ENCODE data around the gene ACTL8. TPM values are rescaled to one million over a fixed set of nuclear protein-coding genes. Genes with fewer than 3 reads are reported as not detected.

Gene ACTL8
- total RNA-seq, 4 donors from 2014 or later = 0.18 to 0.50 (median 0.19) TPM; not detected in 1

- intact Hi-C loops (cut with DNase I) = no loop called here
Measured at GRCh38 chr1:17763995-17764394, 8.9 kb downstream of the ACTL8 start.

GRCh38 chr1:17764591-17764990 is 9.5 kb downstream of the ACTL8 start:
- H3K27ac ChIP-seq = no peak overlapping the region
- no peak for DNase-seq
- H3K4me3 ChIP-seq = no peak overlapping the region
- TF ChIP-seq CTCF (IDR thresholded peaks at IDR 0.05) = no peak
- intact Hi-C loops (cut with DNase I) = no loop called here
- H3K36me3 ChIP-seq = no peaks in the 10 kb centered on the region
- peaks cover 0 to 15% (median 0%) of the 10 kb centered on the region in 3 donors for H3K4me1 ChIP-seq
- WGBS, 2 donors = 58 to 66% methylated on average over 5 to 9 of the region's 10 CpGs
- H3K9me3 ChIP-seq = peaks cover 0 to 10% (median 2%) of the 10 kb centered on the region in 3 donors
- peaks cover 0 to 44% (median 0%) of the 10 kb centered on the region in 4 donors for H3K27me3 ChIP-seq

More at GRCh38 chr1:17763995-17764394, 8.9 kb downstream of the ACTL8 start:
- DNase-seq = no peak
- Histone ChIP-seq H3K27ac (no peak overlapping the region), H3K9me3 (peaks cover 0 to 16% (median 8%) of the 10 kb centered on the region in 3 donors), H3K4me3 (no peak overlapping the region), H3K36me3 (no peaks in the 10 kb centered on the region), H3K4me1 (peaks cover 0 to 9% (median 0%) of the 10 kb centered on the region in 3 donors), H3K27me3 (peaks cover 0 to 44% (median 0%) of the 10 kb centered on the region in 4 donors)
- TF ChIP-seq CTCF (IDR thresholded peaks at IDR 0.05) = no peak
- no peak for TF ChIP-seq POLR2A (IDR thresholded peaks at IDR 0.05)
- 79 to 93% methylated on average over 2 to 3 of the region's 5 CpGs for WGBS, 2 donors

- H3K36me3 ChIP-seq = no peaks in the 10 kb centered on the region
- 50 to 55% methylated on average over 13 to 15 of the region's 16 CpGs for WGBS, 2 donors
- TF ChIP-seq CTCF (IDR thresholded peaks at IDR 0.05) (no peak), POLR2A (IDR thresholded peaks at IDR 0.05) (no peak)
- H3K27ac ChIP-seq = peak overlapping the region in 2 of 4 donors; percentile 34 to 39
- no peak overlapping the region for H3K4me3 ChIP-seq
- DNase-seq = no peak
- H3K4me1 ChIP-seq = peaks cover 0 to 16% (median 0%) of the 10 kb centered on the region in 3 donors
- intact Hi-C loops (cut with DNase I) = no loop called here
- no peaks in the 10 kb centered on the region for H3K9me3 ChIP-seq
- peaks cover 0 to 44% (median 0%) of the 10 kb centered on the region in 4 donors for H3K27me3 ChIP-seq
Measured at GRCh38 chr1:17765444-17766411, 10.6 kb downstream of the ACTL8 start.

- intact Hi-C loops (cut with DNase I) = no loop called here
- H3K36me3 ChIP-seq = no peaks in the 10 kb centered on the region
- 59 to 61% methylated on average over 9 to 10 of the region's 10 CpGs for WGBS, 2 donors
- H3K4me1 ChIP-seq = peaks cover 0 to 16% (median 0%) of the 10 kb centered on the region in 3 donors
- H3K9me3 ChIP-seq = no peaks in the 10 kb centered on the region
- DNase-seq = no peak
- TF ChIP-seq POLR2A (IDR thresholded peaks at IDR 0.05) = no peak
- peaks cover 0 to 44% (median 0%) of the 10 kb centered on the region in 4 donors for H3K27me3 ChIP-seq
- H3K27ac ChIP-seq = peak overlapping the region in 3 of 4 donors; percentile 38 to 67 (median 66)
- no peak overlapping the region for H3K4me3 ChIP-seq
Measured at GRCh38 chr1:17768651-17769241, 13.6 kb downstream of the ACTL8 start.

GRCh38 chr1:17770983-17771382 is 15.8 kb downstream of the ACTL8 start:
- H3K27me3 ChIP-seq = peaks cover 0 to 45% (median 0%) of the 10 kb centered on the region in 4 donors
- intact Hi-C loops (cut with DNase I) = no loop called here

More at GRCh38 chr1:17770983-17771382, 15.8 kb downstream of the ACTL8 start:
- WGBS, 2 donors = 81% methylated on average over 10 of the region's 10 CpGs
- Histone ChIP-seq H3K9me3 (no peaks in the 10 kb centered on the region), H3K27ac (no peak overlapping the region), H3K4me3 (no peak overlapping the region), H3K4me1 (peaks cover 0 to 16% (median 0%) of the 10 kb centered on the region in 3 donors), H3K36me3 (no peaks in the 10 kb centered on the region)
- DNase-seq = no peak
- TF ChIP-seq POLR2A (IDR thresholded peaks at IDR 0.05) (no peak), CTCF (IDR thresholded peaks at IDR 0.05) (no peak)

All from esophagus squamous epithelium (tissue), 5 donors.